ENCODE data around the gene RNF207. TPM values are rescaled to one million over a fixed set of nuclear protein-coding genes. Genes with fewer than 3 reads are reported as not detected.

RNF207 gene
- total and polyA plus RNA-seq, 2 of the 4 experiments (the other 2 are of a cell fraction), result 2.7 to 17.2 TPM

DNA sequence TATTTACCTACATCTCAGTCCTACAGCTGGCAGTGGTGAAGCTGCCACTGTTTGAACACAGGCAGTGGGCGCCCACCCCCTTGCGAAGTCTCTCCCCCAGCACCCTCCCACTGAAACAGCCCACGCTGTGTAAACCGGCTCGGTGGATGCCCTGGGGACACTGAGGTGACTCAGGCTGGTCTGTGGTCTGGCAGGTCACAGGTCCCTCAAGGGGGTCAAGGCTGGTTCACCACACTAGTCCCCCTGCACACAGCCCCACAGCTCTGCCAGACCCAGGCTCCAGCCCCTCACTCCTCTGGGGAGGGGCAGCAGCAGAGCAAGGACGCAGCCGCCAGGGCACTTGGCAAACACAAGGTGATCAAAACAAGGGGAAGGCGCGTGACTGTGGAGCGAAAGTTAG, 33.4 kb upstream of the RNF207 start:
- no peak for DNase-seq
- in situ Hi-C loops (cut with MboI; ENCODE audit: low sequenced_read_pairs), result no loop called here
- POLR2A ChIA-PET (ENCODE audit: unreplicated experiment), result no interaction called here

More for the DNA sequence above, 33.4 kb upstream of the RNF207 start:
- CTCF ChIA-PET, result no interaction called here
- no peak overlapping the region for H4K8ac ChIP-seq (ENCODE audit: low read depth in 2 of 2, low read length in 2 of 2)
- intact Hi-C loops (cut with micrococcal nuclease) (loop anchor here (5.0 kb wide), 1 partner anchor 120 kb away; no protein-coding TSS in a partner anchor), dilution Hi-C loops (cut with HindIII; ENCODE audit: low sequenced_read_pairs, unreplicated experiment) (no loop called here)
- H3K9me3 ChIP-seq (ENCODE audit: control insufficient read depth, insufficient read depth, low read length), result no peaks in the 10 kb centered on the region; the same call in 1 of the 2 replicates
- no peak overlapping the region for H3K56ac ChIP-seq (ENCODE audit: extremely low read depth, insufficient read depth, low read length)
- H3K18ac ChIP-seq (ENCODE audit: low read depth, low read length), result no peak overlapping the region
- H2AK5ac ChIP-seq (ENCODE audit: low read depth, low read length), result no peak overlapping the region
- no peaks in the 10 kb centered on the region for H3K9me1 ChIP-seq (ENCODE audit: insufficient read depth, low read length)
- no peaks in the 10 kb centered on the region for H3K79me1 ChIP-seq (ENCODE audit: low read depth in 1 of 2, low read length in 2 of 2)
- no peak overlapping the region for H3K9ac ChIP-seq (ENCODE audit: low read depth, low read length)
- no peak overlapping the region for H3K4ac ChIP-seq (ENCODE audit: low read depth, low read length)
- no peak overlapping the region for H4K91ac ChIP-seq (ENCODE audit: insufficient read depth, low read depth, low read length)
- no peak for TF ChIP-seq CEBPB (IDR thresholded peaks at IDR 0.05; ENCODE audit: low read depth, low read length)
- TF ChIP-seq CHD1 (IDR thresholded peaks at IDR 0.05; ENCODE audit: low read depth, low read length), result no peak
- ATAC-seq (ENCODE audit: low read depth), result no peak
- H3K36me3 ChIP-seq (ENCODE audit: control insufficient read depth, insufficient read depth, low read length), result no peaks in the 10 kb centered on the region
- H3K27me3 ChIP-seq (ENCODE audit: control insufficient read depth, insufficient read depth, low read length), result peaks cover 31% of the 10 kb centered on the region
- H3K14ac ChIP-seq (replicated peaks; ENCODE audit: low read depth, low read length), result no peak overlapping the region
- H2AK9ac ChIP-seq (replicated peaks; ENCODE audit: low read depth, low read length, poor library complexity), result no peak overlapping the region
- no peak overlapping the region for H3K27ac ChIP-seq (ENCODE audit: insufficient read depth, low read length)
- no TSS peak for BruUV-seq (replicated peaks)
- no peak overlapping the region for H2BK5ac ChIP-seq (ENCODE audit: low read depth, low read length, poor library complexity, severe bottlenecking)
- no peak overlapping the region for H4K5ac ChIP-seq (ENCODE audit: low read depth, low read length)
- no peaks in the 10 kb centered on the region for H3K4me1 ChIP-seq (ENCODE audit: control insufficient read depth, insufficient read depth, low read length)
- H2BK20ac ChIP-seq (ENCODE audit: low read depth, low read length), result no peak overlapping the region
- H2BK120ac ChIP-seq (ENCODE audit: low read depth, low read length), result no peak overlapping the region
- no peak overlapping the region for H2BK15ac ChIP-seq (ENCODE audit: low read depth, low read length)
- H4K20me1 ChIP-seq (ENCODE audit: insufficient read depth, low read length), result 0 out of 2 replicates have a peak, but pooled peaks cover 3% of the 10 kb centered on the region
- no peak overlapping the region for H3K4me2 ChIP-seq (ENCODE audit: low read depth, low read length)
- WGBS, 2 experiments (ENCODE audit: extremely low coverage in 2 of 2, insufficient read length in 1 of 2), result no CpG with 5 or more reads among the region's 10 CpGs
- H2AFZ ChIP-seq (replicated peaks; ENCODE audit: low read length, poor library complexity), result no peak overlapping the region
- no peak overlapping the region for H3K23ac ChIP-seq (ENCODE audit: low read depth, low read length)
- H3K4me3 ChIP-seq (ENCODE audit: insufficient read depth, low read depth, low read length), result no peak overlapping the region
